ENCODE measurements around the gene COX4I2. TPM values are rescaled to one million over a fixed set of nuclear protein-coding genes. Genes with fewer than 3 reads are reported as not detected.
A peak's percentile ranks its signal among the peaks of the same experiment; 100 is the strongest.

The COX4I2 gene
- total and polyA plus RNA-seq, 2 donors from 2014 or later, result 1.3 to 6.9 TPM

DNA sequence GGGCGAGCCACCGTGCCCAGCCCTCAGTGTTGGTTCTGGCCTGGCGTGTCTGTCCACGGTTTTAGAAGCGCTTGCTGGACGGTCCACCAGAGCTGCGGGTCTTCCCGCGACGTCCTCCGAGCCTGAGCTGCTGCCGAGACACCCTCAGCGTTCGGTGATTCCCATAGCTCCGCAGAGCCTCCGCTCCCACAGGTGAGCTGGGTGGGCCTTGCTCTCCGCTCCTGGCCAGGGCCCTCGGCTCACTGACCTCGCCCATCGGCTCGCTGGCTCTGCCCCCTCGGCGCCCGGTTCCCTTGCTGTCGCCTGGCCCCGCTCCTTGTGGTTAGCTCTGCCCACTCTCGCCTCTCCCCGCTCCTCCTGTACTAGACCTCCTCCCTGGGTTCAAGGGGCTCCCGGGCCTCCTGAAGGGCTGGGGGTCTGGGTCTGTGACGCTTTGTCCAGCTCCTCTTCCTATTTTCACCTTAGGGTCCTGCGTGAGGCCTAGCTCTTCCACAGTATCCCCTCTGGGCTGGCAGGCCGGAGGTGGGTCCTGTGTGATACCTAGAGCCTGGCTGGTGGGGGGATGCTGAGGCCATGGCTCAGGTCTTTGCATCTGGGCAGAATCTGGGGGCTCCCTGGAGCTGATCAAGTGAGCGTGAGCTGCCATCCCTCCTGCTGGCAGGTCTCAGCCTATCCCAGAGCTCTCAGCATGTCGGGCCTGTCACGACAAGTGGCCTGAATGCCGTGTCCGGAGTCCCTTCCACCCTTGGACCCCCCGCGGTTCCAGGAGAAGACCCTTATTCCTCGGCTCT is 5.0 kb upstream of the COX4I2 start:
- FAIRE-seq, result no peak
- TF ChIP-seq CTCF (IDR thresholded peaks at IDR 0.05; ENCODE audit: borderline replicate concordance, extremely low read depth, insufficient read depth), result no peak
- Histone ChIP-seq H3K4me1 (ENCODE audit: control insufficient read depth in 2 of 3, insufficient read depth in 2 of 3, low read depth in 1 of 3, low read length in 3 of 3) (no peaks in the 10 kb centered on the region), H3K9me3 (ENCODE audit: control insufficient read depth in 2 of 3, insufficient read depth in 1 of 3, low read length in 3 of 3) (no peaks in the 10 kb centered on the region), H3K27me3 (ENCODE audit: control insufficient read depth, insufficient read depth, low read length) (no peaks in the 10 kb centered on the region), H3K36me3 (ENCODE audit: control insufficient read depth in 2 of 3, insufficient read depth in 3 of 3, low read length in 3 of 3) (no peaks in the 10 kb centered on the region), H3K4me3 (ENCODE audit: low read length in 3 of 3) (no peak overlapping the region), H3K9ac (ENCODE audit: low read length in 3 of 3) (no peak overlapping the region), H3K27ac (ENCODE audit: low read depth in 2 of 2, low read length in 2 of 2) (no peak overlapping the region)
- peak in 1 of 5 donors; percentile 76 for DNase-seq
- intact Hi-C loops (cut with DNase I), result no loop called here

DNA sequence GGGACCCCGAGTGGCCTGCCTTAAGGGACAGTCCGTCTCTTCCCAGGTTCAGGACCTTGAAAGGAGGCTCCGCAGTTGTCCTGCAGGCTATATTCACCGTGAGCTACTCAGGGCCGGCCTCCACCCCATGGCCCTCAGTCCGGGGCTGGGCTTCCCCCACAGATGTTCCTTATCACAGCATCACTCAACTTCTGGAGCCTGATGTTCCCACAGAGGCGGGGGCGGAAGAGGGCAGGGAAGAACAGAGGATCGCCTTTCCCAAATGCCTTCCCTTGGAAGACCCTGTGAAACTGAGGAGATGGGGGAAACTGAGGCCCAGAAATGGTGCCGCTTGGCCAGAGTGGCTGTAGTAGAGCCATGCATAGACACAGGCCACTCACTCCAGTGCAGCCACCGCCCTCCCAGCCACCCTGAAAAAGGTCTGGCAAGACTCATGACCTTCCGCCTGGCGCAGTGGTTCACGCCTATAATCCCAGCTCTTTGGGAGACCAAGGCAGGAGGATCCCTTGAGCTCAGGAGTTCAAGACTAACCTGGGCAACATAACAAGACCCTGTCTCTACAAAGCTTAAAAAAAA is 4.3 kb upstream of the COX4I2 start:
- Histone ChIP-seq H3K9ac (ENCODE audit: low read length in 3 of 3) (no peak overlapping the region), H3K27me3 (ENCODE audit: control insufficient read depth, insufficient read depth, low read length) (no peaks in the 10 kb centered on the region), H3K4me3 (ENCODE audit: low read length in 3 of 3) (no peak overlapping the region), H3K36me3 (ENCODE audit: control insufficient read depth in 2 of 3, insufficient read depth in 3 of 3, low read length in 3 of 3) (no peaks in the 10 kb centered on the region), H3K9me3 (ENCODE audit: control insufficient read depth in 2 of 3, insufficient read depth in 1 of 3, low read length in 3 of 3) (no peaks in the 10 kb centered on the region), H3K4me1 (ENCODE audit: control insufficient read depth in 2 of 3, insufficient read depth in 2 of 3, low read depth in 1 of 3, low read length in 3 of 3) (no peaks in the 10 kb centered on the region), H3K27ac (ENCODE audit: low read depth in 2 of 2, low read length in 2 of 2) (no peak overlapping the region)
- TF ChIP-seq CTCF (IDR thresholded peaks at IDR 0.05; ENCODE audit: borderline replicate concordance, extremely low read depth, insufficient read depth), result no peak
- intact Hi-C loops (cut with DNase I), result no loop called here
- FAIRE-seq (no peak), DNase-seq (peak in 1 of 5 donors; percentile 74)

DNA sequence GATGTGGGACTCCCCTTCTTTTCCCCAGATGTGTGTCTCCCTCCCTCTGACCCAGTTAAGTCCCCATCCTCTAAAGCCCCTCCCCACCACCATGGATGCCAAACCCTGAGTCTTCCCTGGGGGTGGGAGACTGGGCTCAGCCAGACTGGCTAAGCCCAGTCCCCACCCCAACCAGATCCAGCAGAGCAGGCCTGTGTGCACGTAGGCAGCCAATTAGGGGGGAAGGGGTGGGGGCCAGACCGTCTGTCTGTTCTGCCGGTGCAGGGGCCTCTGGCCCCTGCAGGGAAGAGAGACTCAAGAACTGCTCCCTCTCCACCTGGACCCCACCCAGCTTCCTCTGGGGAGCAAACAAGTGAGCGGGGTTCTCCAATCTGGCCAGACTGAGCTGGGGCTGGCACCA is 605 bp downstream of the COX4I2 start:
- intact Hi-C loops (cut with DNase I), result no loop called here
- no peak for TF ChIP-seq CTCF (IDR thresholded peaks at IDR 0.05; ENCODE audit: borderline replicate concordance, extremely low read depth, insufficient read depth)

More for the DNA sequence above, 605 bp downstream of the COX4I2 start:
- no peak for FAIRE-seq
- Histone ChIP-seq H3K9me3 (ENCODE audit: control insufficient read depth in 2 of 3, insufficient read depth in 1 of 3, low read length in 3 of 3) (no peaks in the 10 kb centered on the region), H3K27me3 (ENCODE audit: control insufficient read depth, insufficient read depth, low read length) (no peaks in the 10 kb centered on the region), H3K36me3 (ENCODE audit: control insufficient read depth in 2 of 3, insufficient read depth in 3 of 3, low read length in 3 of 3) (no peaks in the 10 kb centered on the region), H3K4me1 (ENCODE audit: control insufficient read depth in 2 of 3, insufficient read depth in 2 of 3, low read depth in 1 of 3, low read length in 3 of 3) (no peaks in the 10 kb centered on the region), H3K4me3 (ENCODE audit: low read length in 3 of 3) (no peak overlapping the region), H3K27ac (ENCODE audit: low read depth in 2 of 2, low read length in 2 of 2) (no peak overlapping the region), H3K9ac (ENCODE audit: low read length in 3 of 3) (no peak overlapping the region)
- peak in 1 of 5 donors; percentile 11 for DNase-seq
